HG03565 (cell line): ENCODE measurements around the gene GSTO2.

Experiments
- ATAC-seq: cut with Tn5 transposase; IDR thresholded peaks from one replicate; pipeline ENCODE4 v1.9.1; 2021; ENCODE audit warnings: mild to moderate bottlenecking, moderate library complexity; ENCODE audit not compliant: unreplicated experiment

Gene GSTO2

DNA sequence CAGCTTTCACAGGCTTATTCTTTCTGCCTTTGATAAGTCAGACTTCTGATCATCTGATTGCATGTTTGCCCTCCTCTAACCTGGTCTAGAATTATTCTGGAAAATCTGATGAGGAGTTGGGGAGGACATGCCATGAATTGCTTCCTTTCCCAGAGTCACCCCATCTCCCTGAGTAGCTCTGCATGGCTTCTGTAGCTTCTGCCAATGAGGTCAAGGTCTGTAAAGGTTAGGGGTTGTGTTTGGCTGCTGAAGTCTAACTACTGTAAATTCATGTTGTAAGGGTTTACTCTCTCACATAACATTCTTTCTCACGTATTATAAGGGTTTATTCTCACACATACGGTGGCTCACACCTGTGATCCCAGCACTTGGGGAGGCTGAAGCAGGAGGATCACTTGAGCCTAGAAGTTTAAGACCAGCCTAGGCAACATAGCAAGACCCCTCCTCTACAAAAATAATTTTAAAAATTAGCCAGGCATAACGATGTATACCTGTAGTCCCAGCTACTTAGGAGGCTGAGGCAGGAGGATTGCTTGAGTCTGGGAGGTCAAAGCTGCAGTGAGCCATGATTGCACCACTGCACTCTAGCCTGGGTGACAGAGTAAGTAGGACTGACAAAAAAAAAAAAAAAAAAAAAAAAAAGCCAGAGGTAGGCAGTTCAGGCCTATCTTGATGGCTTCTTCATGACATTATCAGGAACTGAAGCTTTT is 10.7 kb downstream of the GSTO2 start:
- ATAC-seq, result no peak

DNA sequence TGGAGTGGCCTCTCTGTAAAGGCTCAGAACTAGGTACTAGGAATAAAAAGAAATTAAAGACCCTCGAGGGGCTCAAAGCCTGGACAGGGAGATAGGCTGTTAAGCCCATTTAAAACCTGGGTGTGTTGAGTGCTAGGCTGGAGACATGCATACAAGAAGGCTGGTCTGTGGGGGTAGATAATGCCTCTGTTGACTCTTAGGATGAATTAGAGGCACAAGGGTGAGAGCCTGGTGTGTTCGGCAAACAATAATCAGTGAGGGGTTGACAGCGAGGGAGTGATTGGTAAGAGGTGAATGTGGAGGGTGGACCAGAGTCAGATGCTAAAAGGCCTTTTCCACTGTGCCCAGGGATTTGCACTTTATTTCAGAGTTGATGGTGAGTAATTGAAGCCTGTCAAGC is 12.7 kb downstream of the GSTO2 start:
- no peak for ATAC-seq

DNA sequence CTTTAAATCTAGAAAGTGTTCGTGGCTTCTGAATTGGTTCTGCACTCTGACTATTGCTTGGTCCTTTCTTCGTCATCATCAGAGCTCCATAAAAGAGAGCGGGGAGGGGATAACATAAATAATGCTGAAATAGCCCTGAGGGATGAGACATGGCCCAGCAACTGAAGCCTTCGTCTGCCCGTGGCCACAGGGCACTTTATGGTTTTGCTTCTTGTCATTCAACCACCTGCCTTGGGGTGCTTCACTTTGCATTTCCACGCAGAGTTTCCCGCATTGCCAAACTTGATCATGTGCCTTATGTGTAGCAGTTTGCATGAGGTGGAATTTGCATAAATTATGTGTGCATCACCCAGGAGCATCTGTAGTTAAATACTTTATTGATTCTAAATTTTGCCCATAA is 15.9 kb downstream of the GSTO2 start:
- ATAC-seq, result no peak

DNA sequence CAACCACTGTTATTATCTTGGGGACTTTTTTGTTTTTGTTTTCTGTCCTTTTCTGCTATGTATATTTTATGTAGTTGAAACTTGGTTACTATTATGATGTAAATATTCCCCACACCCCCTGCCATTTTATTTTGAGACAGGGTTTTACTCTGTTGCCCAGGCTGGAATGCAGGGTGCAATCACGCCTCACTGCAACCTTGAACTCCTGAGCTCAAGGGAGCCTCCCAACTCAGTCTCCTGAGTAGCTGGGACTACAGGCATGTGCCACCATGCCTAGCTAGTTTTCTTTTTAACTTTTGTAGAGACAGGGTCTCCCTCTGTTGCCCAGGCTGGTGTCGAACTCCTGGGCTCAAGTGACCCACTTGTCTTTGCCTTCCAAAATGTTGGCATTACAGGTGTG is 18.0 kb downstream of the GSTO2 start:
- ATAC-seq, result no peak

DNA sequence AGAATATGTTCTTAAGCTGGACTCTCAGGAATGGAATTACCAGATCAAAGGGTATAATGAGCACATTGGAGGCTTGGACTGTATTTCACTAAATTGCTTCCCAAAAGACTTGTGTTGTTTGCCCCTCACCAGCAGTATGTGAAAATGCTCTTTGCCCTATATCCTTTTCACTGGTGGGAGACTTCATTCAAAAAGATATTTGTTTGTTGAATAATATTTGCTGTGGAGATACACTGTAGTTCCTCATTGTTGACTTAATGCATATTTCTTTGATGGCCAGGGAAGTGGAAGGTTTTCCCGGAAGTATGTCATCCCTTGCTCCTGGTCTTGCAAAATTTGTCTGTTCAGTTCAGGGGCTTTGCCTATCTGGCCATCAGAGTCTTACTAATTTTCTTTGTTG is 19.4 kb downstream of the GSTO2 start:
- no peak for ATAC-seq

DNA sequence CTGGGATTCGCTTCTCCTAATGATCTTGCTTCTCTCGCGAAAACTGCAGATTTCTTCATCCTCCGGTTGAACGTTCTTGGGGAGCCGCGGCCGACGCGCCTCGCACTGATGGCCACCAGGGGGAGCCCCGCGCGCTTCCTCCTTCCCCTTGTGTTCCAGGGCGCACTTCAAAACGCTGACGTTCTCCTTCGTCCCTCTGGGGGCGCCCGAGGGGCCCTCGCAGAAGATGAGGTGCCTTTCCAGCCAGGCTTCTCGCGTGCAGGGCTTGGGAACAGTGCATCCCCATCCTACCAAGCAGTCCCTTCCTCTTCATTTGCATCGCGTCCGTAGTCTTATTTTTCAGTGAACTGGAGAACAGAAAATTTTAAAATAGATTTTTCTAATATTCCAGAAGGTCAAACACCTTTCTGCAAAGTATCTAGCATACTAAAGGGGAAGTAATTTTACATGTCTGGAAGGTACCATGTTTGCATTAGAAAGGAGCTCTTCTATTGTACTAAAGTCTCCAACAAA is 22.5 kb downstream of the GSTO2 start:
- ATAC-seq, result peak; percentile 99

DNA sequence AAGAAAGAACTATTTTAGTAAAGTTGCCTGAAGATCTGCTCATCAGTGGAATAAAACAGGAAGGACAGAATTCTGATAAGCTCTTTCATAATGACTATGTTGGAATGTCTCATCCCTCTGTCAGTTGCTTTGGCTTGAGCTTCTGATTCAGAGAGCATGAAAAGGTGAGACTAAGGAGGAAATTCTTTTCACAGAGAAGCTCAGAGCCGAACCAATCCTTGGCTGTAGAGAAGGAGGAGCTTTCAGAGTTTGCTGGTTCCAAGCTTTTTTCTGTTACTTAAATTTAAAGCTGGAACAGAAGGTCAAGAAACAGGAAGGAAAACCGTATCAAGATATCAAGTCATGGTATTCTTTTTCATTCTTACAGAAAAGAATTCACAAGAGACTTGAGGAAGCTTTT is 24.0 kb downstream of the GSTO2 start:
- ATAC-seq, result no peak

DNA sequence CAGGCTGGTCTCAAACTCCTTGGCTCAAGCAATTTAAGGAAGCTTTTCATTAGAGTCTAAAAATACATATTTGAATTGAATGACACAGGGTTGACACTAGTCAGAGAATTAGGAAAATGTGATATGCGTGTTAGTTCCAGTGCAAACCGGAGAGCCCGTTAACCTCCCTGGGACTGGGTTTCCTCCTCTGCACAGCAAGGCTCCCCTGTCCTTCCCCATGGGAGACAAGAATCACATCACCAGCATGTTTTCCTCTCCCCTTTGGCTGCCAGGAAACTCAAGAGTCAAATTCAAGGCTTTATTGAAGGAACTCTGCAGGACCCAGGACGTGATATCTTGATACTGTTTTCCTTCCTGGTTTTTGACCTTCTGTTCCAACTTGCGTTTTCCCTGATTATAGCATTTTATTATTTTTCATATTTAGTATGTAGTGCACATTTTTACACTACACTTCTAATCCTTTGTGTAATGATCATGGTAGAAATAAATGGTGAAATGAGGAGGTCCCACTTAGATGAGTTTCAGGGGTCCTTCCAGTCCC is 24.9 kb downstream of the GSTO2 start:
- ATAC-seq, result no peak

DNA sequence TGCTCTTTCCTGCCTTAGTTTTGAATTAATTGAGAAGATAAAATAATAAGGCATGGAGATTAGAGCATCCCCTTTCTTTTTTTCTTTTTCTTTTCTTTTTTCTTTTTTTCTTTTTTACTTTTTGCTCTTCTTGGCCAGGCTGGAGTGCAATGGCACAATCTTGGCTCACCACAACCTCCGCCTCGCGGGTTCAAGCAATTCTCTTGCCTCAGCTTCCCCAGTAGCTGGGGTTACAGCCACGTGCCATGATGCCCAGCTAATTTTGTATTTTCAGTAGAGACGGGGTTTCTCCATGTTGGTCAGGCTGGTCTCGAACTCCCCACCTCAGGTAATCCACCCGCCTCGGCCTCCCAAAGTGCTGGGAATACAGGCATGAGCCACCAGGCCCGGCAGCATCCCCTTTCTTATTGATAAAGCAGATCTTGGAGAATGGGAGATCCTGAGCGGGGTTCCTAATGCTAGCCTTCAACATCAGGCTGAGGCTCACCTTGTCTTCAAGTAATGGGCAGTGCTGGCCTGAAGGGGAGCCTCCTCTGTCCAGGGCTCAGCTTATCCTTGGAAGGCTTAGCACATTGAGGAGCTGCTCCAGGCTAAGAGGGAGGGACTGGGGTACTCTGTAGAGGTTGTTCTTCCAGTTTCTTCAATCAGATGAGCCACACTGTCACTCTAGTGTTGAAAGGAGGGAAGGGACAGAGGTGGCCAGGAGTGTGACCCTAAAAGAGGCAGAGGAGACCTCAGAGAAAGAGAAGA is 27.9 kb downstream of the GSTO2 start:
- no peak for ATAC-seq

DNA sequence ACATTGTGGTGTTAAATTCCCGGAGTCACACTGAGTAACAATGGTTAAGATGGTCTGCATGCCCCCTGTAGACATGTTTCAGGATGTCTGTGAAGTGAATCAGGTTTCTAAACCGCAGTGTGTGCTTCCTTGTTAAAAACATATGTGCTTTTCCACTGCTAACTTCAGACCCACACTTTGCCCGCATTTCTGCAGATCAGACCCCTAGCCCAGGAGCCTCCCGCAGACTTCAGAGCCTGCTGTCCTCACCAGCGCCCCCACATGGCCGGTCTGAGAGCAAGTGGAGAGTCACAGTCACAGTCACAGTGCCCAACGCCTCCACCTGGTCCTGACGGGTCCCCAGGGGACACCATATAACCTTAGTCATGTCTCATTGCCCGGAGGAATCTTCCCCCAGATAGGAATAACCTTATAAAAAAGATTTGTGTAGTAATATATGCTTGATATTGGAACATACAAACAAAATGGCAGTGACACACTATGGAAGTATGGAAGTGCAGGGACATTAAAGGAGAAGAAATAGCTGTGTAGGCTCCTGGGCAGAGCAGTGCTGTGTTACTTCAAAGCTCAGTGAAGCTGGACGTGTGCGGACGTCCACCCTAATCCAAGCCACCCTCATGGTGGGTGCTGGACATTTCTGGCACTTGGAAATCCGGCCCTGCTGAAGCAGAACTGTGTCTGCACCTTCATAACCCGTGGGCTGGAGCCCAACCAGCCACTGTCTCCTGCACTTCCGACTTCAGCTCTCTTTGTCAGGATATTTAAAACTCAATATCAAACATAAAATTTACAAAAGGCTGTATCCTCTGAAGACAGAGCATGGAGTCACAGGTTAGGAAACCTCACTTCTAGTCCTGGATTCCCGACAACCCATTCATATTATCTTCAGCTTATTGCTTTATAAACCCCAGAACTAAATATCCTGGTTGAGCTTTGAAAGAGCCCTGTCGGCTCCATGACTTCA is 29.0 kb downstream of the GSTO2 start:
- ATAC-seq, result no peak

DNA sequence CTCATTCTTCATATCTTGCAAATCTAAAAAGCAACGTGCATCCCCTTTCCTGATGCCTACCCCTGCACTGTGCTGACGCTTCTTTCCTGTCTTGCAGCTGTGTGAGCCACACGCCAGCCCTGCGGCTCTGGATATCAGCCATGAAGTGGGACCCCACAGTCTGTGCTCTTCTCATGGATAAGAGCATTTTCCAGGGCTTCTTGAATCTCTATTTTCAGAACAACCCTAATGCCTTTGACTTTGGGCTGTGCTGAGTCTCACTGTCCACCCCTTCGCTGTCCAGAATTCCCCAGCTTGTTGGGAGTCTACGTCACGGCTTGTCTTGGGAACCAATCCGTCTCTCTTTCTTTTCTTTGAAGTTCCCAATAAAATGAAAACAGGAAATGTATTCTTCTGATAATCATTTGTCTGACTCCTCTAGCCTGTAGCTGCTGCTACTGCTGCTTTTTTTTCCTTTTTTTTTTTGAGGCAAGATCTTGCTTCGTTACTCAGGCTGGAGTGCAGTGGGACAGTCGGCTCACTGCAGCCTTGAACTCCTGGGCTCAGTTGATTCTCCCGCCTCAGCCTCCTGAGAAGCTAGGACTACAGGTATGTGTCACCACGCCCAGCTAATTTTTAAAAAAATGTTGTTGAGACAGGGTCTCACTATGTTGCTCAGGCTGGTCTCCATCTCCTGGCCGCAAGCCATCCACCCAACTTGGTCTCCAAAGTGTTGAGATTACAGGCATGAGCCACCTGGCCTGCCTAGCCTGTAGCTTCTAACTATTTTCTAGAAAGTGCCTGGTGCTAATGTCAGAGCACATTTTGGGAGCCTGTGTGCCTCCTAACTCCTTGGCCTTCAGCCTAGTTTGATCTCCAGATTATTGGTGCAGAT is 30.3 kb downstream of the GSTO2 start:
- no peak for ATAC-seq

DNA sequence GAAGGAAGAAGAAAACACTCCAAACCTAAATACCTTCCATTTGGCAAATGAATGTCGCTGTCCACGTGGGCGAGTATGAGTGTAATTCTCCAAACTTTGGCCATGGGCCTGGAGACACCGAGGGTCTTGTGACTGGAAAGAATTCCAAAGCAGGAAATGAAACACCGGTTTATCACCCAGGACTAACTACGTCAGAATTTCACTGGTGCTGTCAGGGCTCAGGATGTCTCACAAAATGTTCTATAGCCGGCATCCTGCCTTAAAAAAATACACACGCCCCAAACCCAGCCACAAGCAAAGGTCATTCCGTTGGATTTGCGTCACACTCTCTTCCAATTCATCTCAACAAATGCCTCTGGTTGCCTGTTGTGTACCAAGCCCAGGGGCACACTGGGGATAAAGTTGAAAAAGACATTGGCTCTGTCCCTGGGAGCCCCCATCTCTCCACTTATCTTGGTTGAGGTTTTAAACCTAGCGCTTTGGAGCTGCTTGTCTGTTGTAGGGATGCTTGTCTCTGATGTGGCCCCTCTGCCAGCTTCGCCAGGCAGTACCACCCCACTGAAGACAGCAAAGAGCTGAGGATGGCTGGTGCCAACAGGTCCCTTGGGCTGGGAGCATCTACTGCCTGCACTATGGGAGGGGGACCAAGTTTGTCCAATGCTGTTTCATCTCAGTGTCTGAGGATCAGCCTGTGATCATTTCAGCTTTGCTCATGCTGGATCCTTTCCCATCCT is 31.2 kb downstream of the GSTO2 start:
- no peak for ATAC-seq

DNA sequence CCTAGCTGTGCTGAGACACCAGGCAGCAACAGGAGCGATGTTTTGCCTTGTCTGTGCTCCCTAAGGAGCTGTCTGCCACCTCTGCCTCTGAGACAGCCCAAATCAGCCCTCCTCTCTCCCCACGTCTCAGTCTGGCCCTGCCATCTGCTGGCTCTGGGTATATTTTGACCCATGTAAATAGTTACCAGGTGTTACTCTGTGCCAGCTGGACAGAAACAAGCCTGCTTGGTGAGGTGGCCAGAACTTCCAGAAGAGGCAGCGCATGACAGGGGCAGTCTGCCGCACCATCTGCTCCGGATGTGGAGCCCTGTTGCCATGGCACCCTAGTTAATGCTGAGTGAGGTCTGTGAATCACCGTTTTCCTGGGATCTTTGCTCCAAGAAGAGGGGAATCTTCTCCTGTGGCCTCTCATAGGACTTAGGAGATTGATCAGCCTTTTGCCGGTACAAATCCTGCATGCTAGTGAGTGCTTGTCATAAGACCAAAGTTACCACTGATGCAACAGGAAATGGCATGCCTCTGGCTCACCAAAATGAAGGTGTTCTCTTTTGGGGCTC is 31.8 kb downstream of the GSTO2 start:
- ATAC-seq, result no peak

DNA sequence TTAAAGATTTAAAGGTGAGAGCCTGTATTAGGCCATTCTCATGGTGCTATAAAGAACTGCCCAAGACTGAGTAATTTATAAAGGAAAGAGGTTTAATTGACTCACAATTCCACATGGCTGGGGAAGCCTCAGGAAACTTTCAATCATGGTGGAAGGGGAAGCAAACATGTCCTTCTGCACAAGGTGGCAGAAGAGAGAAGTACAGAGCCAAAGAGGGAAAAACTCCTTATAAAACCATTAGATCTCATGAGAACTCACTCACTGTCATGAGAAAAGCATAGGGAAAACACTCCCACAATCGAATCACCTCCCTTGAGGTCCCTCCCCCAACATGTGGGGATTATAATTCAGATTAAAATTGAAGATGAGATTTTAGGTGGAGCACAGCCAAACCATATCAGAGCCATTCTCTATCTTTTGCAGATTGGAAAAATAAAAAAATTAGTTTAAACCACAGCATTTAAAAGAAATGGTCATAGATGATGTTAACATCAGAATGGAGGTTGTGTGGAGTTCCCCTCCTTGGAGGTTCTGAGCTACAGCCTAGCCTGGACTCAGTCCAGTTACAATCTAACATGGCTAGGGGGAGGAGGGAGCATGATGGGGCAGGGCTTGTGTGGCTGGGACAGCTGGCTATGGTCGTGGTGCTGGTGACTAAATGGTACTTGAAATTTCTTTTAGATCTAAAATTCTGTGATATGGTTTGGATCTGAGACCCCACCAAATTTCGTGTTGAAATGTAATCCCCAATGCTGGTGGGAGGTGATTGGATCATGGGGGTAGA is 33.1 kb downstream of the GSTO2 start:
- ATAC-seq, result no peak

DNA sequence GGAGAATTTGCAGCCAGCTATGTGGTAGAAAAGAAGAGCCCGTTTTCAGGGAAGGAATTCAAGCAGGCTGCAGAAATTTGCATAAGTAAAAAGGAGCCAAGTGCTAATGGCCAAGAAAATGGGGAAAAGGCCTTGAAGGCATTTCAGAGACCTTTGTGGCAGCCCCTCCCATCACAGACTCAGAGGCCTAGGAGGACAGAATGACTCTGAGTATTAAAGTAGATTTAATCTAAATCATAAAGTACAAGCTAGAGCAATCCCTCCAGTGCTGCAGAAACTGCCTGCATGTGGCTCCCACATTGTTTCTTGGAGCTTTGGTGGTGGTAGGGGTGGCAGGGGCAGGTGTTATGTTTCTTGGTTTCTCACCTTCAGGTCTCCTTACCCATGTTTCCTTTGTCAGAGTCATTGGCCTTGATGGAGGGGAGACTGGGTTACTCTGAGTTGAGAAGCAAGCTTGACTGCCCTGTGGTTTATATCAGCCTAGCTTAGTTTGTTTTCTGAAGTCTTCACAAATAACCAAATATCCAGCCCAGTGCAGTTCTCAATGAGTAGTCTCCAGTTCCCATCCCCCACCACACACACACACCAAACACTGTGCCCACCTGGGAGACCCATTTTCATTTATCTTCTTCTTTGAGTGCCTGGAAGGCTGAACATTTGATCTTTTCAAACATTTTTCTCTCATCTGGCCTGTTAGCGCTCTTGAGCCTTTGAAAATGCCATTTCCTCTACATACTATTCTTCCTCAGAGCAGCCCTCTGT is 34.8 kb downstream of the GSTO2 start:
- no peak for ATAC-seq

DNA sequence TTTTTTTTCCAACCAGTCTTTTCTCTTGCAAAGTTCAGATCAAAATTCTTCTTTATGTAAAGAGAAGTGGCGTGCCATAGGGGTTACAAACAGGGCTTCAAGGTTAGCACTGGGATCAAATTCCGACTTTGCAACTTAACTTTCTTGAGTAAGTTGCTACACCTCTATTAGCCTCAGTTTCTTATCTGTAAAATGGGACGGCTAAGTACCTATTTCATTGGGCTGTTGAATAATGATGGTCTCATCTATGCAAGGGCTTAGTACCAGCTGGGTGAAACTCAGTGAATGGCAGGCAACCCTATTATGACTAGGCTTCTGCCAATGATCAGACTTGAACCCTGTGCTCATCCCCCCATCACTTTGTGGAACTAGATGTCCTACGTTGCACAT is 35.4 kb downstream of the GSTO2 start:
- ATAC-seq, result no peak

DNA sequence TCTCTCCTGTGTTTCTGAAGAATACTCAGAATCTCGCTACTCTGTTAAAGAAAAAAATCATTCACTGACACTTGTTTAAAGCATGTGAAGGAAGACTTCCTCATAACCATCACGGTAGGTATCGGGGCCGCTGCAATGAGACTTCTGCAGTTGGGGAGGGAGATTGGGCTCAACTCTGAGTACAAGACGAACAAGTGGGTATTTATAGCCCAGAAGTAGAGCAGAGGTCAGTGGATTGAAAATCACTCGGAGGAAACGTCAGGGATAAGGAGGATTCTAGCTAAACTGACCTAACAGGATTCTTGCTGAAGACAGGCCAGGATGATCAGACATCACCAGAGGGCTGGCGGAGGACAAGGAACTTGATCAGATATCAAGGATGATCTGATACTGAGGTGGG is 35.9 kb downstream of the GSTO2 start:
- ATAC-seq, result no peak

DNA sequence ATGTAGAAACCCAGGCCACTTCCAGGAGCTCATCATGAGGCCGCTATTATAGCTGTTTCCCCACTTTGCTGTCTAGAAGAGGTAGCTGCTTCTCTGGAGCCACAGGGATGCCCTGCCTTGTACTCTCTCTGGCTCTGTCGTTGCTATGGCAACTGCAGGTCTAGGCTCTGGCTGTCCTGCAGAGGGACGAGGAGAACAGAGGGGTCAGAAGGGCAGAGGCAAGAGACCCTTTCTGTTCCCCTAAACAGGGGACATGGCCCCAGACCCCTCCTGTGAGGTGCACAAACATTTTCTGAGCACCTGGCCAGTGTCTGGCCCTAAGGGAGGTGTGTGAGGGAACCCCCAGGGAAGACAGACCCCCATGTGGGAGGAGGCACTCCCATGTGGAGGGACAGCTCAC is 37.9 kb downstream of the GSTO2 start:
- no peak for ATAC-seq
